NCI-H187 treated with DMSO at 0.1 percent for 48 hours (cell line): ENCODE data around the gene PRPS1.
"Not testable (repeated sequence)": the region's sequence is repeated elsewhere in the genome, so short reads cannot be mapped to it uniquely, and the experiment has no call there.

Experiments used
- DNase-seq: peaks from one replicate; lab custom pipeline; 2025; lab: John Stamatoyannopoulos, UW

Gene PRPS1

GRCh38 chrX:107627838-107628661 lies at the start of gene PRPS1:
Gene PRPS1 (plus strand): TSS chrX:107628510. CDS start chrX:107628629, 119 bp downstream.
- DNase-seq = peak; percentile 95

DNA sequence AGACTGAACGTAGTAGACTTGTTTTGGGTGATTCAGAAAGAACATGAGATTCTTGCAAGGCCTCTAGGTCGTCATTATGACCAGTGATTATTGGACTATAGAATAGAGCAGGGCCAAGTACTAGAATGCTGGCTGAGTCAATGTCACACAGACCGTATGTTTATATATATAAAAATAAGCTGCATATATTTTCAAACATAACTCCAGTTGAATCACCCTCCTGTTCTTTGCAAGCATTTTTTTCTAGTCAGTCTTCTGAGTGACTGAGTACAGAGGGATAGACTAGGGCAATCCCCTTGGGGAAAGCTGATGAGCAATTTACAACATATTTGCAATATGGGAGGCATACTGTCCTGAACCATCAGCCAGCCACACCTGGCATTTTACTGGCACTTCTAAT lies 48.4 kb upstream of the PRPS1 start:
- DNase-seq = no peak

DNA sequence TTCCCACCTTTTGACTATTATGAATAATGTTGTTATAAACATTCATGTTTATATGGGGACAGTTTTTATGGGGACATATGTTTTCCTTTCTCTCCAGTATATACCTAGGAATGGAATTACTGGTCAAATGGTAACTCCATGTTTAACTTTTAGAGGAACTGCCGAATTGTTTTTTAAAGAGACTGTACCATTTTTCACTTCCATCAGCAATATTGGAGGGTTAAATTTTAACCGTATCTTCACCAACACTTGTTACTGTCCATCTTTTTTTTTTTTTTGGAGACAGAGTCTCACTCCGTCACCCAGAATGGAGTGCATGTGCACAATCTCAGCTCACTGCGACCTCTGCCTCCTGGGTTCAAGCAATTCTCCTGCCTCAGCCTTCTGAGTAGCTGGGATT lies 46.4 kb upstream of the PRPS1 start:
- DNase-seq = no peak

DNA sequence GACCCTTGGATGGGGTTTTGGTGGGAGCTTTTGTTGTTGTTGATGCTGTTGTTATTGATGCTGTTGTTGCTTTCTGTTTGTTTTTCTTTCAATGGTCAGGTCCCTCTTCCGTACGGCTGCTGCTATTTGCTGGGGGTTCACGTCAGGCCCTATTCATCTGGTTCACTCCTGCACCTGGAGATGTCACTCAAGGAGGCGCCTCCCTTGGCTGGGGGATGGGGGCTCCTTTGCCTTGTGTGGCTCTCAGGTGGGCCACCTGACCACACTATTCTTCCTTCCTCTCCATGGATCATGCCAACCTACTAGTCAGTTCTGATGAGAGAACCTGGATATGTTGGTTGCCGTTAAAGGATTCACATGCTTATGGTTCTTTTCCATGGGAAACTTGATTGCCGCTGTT lies 39.1 kb upstream of the PRPS1 start:
- DNase-seq = no peak

DNA sequence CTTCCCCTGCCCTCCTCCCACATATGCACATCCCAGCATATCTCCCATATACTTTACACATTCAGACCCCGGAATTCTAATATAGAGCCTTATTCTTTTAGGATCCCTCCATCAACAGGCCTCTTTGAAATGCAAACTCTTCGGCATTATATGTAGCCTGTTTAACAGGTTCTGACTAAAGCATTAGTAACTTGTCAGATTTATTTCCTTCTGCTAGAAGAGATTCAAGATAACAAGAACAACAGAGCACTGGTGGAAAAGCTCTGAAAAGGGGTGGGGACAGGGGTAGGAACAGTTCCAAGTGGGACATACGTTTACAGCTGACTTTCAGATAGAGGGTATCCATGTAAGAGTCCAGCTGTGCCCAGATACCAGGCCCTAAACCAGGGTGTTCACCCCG lies 31.7 kb upstream of the PRPS1 start:
- DNase-seq = no peak

DNA sequence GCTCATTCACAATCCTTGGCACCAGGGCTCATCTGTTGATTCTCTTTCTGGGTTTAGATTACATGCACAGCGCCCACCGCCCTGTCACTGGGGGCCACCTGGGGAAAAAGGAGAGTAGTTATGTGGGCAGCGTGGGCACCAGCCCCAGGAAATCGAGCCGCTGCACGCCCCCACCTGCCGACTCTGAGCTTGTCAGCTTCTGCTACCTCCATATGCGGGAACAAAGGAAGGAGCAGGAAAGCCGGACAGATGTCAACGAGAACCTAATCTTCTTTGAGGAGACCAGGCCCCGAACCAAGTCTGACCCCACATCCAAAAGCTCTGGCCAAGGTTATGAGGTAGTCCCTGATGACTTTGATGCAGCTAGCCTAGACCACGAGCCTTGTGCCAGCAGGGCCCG lies 31.0 kb upstream of the PRPS1 start:
- no peak for DNase-seq

GRCh38 chrX:107597791-107598190 lies 30.5 kb upstream of the PRPS1 start:
- DNase-seq = no peak

DNA sequence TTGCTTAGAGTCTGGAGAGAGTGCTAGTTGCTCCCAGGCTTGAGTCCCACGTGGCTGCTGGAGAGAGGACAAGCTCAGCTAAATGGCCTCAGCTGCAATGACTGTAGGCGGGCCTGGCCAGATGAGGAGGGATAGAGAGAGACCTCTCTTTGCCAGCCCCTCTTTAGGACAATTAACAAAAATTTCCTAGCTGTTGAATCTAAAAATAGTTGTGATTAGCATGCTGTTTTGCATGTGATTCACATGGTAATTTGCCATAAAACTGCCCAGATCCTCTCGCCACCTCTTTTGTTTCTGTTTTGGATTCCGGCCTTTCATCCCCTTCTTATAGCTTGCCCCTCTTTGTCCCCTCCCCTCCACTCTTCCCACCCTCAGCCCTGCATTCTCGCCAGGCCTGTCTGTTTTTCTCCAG lies 28.9 kb upstream of the PRPS1 start:
- no peak for DNase-seq

DNA sequence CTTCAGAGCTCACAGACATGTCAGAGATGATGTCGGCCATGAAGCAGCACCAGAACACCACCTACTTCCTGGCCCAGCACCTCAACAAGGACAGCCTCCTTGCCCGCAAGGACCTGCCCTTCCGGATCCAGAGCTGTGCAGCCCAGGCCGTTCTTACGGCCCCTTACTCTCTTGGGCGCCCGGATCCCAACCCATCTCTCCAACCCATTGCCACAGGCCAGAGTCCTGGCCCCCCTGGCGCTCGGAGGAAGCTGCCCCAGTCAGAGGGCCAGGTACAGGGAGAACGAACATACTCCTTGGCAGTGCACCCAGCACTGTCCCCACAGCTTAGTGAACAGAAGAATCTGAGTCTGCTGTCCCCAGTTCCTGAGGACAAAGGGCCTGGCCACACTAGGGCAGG lies 27.9 kb upstream of the PRPS1 start:
- DNase-seq = no peak

DNA sequence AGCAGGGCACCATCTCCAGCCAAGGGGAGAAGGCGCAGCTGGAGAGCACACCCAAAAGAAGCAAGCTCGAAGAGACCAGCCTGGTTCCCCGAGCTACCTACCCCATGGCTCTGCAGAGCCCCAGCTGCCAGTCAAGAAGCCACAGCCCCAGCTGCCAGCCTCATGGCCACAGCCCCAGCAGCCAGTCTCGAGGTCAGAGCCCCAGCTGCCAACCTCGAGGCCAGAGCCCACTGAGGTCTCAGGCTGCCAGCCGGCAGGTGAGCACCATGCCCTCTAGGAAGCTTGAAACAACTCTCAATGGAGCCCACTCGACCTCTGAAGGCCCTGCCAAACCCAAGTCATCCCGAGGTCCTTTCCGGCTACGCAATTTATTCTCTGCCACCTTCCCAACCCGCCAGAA lies 27.0 kb upstream of the PRPS1 start:
- no peak for DNase-seq

- DNase-seq = no peak
Observed at GRCh38 chrX:107601759-107602158, 26.6 kb upstream of the PRPS1 start.

GRCh38 chrX:107602694-107603239 lies 25.5 kb upstream of the PRPS1 start:
- DNase-seq = no peak

DNA sequence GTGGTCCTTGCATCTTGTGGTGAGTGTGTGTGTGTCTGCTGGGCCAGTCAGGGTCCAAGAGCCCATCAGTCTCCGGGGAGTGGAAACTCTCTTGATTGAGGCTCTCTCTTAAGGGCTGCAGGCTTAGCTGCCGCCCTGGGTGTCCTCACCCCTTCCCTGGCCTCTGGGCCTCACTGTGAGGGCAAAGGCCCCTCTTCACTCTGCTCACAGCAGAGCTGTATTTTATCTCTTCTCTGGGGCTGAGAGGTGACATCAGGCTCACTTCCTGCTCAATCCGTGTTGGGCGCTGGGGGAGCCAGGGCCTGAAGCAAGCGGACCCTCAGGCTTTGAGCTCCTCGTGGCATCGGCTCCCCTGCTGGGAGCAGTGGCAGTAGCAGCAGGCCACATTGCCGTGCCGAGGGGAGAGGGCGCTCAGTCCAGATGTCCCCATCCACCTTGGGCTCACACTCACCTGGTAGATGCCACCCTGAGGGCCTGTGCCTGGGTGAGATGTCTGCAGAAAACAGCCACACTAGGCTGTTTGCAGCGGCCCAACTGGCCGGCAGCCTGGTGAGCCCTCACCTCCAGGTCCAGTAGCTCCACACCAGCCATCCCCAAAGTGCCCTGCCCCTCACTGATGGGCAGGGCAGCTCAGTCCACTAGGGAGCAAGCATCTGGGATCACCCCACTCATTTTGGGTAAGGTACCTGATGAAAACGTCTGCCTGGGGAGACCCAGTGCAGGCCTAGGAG lies 24.7 kb upstream of the PRPS1 start:
- DNase-seq = no peak

DNA sequence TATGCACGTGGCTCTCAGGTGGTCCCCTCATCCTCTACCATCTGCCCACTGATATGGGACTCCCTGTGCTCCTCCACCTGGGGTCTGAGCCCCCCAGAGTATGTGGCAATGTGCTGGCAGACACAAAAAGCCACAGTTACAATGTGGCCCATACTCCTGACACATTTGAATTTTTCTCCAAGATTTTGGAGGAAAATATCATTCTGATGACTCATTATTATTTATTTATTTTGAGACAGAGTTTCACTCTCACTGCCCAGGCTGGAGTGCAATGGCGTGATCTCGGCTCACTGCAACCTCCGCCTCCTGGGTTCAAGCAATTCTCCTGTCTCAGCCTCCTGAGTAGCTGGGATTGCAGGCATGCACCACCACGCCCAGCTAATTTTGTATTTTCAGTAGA lies 19.2 kb upstream of the PRPS1 start:
- DNase-seq = not testable (repeated sequence)

- no peak for DNase-seq
Observed at GRCh38 chrX:107610667-107611066, 17.6 kb upstream of the PRPS1 start.

DNA sequence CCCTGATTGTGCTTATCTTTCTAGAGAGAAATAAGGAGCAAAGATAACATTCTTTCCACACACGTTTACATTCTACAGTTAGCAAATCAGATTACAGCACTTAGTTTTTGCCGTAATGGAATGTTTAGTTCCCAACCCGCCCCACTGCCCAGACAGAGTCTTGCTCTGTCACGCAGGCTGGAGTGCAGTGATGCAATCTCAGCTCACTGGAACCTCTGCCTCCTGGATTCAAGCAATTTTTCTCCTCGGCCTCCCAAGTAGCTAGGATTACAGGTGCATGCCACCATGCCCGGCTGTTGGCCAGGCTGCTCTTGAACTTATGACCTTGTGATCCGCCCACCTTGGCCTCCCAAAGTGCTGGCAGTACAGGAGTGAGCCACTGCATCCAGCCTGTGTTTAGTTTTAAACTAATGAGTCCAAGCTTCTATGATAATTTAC lies 8.4 kb upstream of the PRPS1 start:
- no peak for DNase-seq

- no peak for DNase-seq
Observed at GRCh38 chrX:107624893-107625292, 3.4 kb upstream of the PRPS1 start.

DNA sequence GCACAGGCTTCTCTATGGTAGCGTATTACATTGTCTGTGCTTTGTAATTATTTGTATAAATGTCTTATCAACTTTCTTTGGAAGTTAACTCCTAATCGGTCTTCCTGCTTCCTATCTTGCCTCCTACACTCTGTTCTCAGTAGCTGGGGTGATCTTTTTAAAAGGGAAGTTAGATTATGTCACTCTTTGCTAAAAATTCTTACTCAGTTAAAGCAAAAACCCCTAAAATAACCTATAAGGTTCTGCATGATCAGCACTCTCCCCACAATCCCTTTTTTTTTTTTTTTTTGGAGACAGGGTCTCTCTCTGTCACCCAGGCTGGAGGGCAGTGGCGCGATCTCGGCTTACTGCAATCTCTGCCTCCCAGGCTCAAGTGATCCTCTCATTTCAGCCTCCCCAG lies 2.6 kb upstream of the PRPS1 start:
- no peak for DNase-seq

- DNase-seq = no peak
Observed at GRCh38 chrX:107626481-107626880, 1.8 kb upstream of the PRPS1 start.

GRCh38 chrX:107626916-107627315 lies 1.4 kb upstream of the PRPS1 start:
- DNase-seq = no peak

DNA sequence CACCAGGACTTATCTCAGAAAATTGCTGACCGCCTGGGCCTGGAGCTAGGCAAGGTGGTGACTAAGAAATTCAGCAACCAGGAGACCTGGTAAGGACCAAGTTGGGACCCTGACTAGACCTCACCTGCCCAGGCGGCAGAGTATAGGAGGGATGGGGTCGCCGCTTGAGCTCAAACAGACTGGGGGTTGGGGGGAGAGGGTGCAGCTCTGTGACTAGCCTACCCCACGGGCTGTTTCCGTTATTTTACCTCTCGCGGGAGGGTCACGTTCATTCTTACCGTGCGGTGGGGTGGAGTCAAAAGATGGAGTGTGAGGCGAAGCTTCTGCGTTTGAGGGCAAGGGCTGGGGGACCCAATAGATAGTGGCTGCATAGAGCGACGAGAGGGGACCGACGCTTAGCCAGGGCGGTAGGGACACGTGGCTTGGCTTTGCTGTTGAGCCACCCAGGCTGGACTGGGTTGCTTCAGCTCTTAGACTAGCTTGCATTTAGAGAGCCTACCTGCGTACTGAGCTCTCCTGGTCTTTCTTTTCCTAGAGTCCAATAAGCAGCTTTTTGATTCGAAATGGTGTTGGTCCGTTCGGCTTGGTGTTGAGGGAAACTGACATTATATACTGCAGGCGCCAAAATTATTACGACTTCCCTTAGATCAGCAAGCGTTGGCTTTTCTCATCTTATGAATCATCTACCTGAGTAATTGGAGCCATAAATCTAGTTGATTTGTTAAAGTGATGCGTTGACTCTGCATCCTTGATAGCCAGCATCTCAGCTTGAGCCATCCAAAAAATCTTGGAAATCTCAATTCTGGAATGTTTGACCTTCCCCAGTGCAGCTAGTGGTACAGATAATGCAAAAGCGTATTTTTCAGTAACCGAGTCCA lies 591 bp downstream of the PRPS1 start:
- DNase-seq = no peak

DNA sequence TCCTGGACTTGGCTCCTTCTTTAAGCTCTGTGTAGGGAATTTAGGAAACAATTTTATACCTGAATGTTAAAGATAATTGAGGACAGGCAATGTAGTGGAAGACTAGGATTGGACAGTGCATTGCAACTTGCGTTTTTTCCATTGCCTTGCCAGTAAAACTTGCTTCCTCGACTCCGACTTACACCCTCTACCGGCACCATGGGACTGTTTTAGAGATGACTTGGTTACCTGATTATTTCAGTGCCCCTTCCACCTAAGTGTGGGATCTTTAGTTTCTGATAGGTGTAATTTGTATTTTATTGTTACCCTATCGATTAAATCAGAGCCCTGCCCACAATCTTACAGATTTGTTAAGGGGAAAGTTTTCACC lies 1.2 kb downstream of the PRPS1 start:
- DNase-seq = no peak
